ENCODE results near the gene PLXDC2.
"Not testable (repeated sequence)": the region's sequence is repeated elsewhere in the genome, so short reads cannot be mapped to it uniquely, and the experiment has no call there.

The PLXDC2 gene

GRCh38 chr10:19986591-19986990, 170.4 kb downstream of the PLXDC2 start:
- no peak for DNase-seq

- no peak for DNase-seq
These were observed 171.7 kb downstream of the PLXDC2 start for GRCh38 chr10:19987931-19988330.

GRCh38 chr10:19993714-19994315, 177.6 kb downstream of the PLXDC2 start:
- no peak for DNase-seq

DNA sequence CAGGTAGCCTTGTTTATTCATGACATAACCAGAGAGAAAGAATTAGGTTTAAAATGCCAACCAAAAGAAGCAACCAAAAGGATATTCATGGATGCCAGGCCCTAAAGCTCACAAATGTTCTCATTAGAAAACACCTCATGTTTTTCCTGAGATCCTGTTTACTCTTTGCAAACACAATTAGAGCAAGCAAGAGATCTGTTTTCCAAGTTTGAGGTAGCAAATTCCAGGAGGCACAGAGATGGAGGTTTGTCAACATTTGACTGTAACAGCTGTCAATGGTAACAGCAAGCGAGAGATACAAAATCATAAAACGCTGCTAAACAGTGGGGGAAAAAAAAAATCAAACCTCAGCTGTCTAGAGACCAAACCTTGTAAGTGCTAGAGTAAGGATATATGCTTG, 182.2 kb downstream of the PLXDC2 start:
- DNase-seq: no peak

DNA sequence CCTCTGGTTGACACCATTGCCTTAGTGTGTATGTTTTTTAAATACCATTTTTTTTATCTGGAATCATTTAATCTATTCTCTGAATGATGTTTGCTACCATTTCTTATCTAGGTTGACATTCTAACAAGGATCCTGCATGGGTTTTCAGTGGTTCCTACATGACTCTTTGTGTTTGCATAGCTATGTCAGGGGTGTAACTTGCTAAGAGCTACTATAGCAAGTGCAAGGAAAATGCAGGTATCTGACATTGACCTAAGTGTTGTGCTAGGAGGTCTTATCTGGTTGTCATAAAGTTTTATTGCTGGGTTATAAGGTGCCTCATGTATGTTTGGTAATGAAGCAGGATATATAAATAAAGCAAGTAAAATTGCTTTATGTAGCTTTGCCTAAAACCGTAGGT, 183.2 kb downstream of the PLXDC2 start:
- DNase-seq: no peak

GRCh38 chr10:20002026-20002425, 185.8 kb downstream of the PLXDC2 start:
- not testable (repeated sequence) for DNase-seq

GRCh38 chr10:20002657-20003056, 186.4 kb downstream of the PLXDC2 start:
- no peak for DNase-seq

DNA sequence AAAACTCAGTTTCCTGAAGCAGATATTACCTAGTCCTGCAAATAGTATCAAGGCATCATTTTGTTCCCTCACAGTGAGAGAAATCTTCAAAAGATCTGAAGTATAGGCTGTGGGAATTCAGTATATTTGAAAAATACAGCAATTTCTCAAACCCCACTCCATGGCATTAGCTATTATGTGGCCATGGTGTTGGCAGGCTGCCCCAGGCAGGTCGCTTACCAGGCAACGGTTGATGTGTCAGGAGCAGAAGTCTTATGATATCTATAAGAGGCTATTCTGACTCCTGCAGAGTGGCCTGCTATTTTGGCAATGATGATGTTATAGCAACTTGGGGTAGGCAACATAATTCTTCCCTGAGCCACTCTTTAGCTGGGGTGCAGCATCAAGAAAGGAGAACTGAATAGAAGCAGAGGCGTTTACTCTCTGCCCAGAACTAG, 187.9 kb downstream of the PLXDC2 start:
- DNase-seq: peak; percentile 88

DNA sequence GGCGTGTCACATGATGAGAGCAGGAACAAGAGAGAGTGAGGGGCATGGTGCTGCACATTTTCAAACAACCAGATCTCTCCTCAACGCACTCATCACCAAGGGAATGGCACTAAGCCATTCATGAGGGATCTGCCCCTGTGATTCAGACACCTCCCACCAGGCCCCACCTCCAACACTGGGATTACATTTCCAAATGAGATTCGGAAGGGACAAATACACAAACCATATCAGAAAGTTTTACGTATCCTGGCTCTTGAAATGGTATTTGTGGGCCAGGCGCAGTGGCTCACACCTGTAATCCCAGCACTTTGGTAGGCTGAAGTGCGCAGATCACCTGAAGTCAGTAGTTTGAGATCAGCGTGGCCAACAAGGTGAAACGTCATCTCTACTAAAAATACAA, 189.4 kb downstream of the PLXDC2 start:
- no peak for DNase-seq

GRCh38 chr10:20006169-20006870, 190.1 kb downstream of the PLXDC2 start:
- DNase-seq: no peak

- no peak for DNase-seq
These were observed 191.2 kb downstream of the PLXDC2 start for GRCh38 chr10:20007426-20007825.

DNA sequence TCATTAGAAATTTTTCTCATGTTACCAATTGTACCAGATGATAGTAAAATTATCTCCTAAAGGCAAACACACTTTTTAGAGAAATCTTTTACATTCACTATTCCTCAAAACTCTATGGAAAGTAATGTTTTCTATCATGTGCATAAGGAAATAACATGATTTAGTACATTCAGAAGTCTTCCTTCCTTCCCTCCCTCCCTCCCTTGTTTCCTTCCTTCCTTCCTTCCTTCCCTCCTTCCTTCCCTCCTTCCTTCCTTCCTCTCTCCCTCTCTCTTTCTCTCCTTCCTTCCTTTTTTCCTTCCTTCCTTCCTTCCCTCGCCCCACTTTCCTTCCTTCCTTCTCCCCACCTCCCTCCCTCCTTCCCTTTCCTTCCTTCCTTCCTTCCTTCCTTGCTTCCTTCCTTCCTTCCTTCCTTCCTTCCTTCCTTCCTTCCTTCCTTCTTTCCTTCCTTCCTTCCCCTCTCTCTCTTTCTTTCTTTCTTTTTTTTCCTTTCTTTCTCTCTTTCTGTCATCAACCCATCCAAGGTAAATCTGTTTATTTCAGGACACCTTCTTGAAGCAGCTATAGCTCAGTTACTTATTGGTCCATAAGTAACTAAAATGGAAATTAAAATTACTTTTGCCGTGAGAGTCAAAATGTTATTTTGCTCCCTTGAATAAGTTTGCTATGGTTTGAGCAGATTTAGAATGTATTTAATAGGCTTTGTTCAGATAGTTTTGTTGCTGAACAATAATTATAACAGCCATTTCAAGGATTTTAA, 197.9 kb downstream of the PLXDC2 start:
- DNase-seq: no peak

DNA sequence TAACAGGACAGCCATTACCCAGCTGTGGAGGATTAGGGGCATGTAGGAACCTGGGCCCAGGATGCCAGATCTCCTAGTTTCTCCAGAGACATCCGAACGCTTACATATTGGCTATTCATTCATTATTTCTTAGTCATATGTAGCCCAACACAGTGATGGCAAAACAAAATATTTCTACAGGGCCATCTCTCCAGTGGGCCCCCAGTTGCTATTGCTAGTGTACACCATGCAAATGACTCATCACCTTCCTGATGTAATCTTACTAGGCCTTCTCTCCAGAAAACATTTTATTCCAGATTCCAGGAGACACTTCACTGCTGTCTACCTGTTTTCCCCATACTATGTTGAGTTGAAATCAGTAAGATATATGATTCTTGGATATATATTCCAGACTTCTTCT, 201.7 kb downstream of the PLXDC2 start:
- DNase-seq: no peak

GRCh38 chr10:20020677-20021076, 204.4 kb downstream of the PLXDC2 start:
- DNase-seq: no peak

GRCh38 chr10:20029523-20029922, 213.3 kb downstream of the PLXDC2 start:
- no peak for DNase-seq

DNA sequence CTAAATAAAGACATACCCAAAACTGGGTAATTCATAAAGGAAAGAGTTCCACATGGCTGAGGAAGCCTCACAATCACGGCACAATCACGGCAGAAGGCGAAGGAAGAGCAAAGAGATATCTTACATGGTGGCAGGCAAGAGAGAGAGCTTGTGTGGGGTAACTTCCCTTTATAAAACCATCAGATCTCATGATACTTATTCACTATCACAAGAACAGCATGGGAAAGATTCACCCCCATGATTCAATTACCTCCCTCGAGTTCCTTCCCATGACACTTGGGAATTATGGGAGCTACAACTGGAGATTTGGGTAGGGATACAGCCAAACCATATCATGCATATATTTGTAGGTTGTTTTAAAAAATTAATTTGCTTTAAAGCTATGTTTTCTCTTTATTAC, 217.2 kb downstream of the PLXDC2 start:
- no peak for DNase-seq

DNA sequence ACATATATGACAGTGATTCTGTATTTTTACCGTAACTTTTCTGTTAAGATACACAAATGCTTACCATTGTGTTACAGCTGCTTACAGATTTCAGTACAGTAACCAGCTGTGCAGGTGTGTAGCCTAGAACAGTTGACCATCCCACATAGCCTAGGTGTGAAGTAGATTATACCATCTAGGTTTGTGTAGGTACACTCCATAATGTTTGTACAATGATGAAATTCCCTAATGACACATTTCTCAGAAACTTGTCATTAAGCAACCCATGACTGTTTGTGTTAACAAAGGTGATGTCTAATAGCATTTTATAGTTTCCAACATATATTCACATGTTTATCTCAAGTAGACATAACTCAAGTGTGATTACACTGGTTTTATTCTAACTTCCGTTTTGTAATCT, 218.5 kb downstream of the PLXDC2 start:
- DNase-seq: no peak

- no peak for DNase-seq
These were observed 223.8 kb downstream of the PLXDC2 start for GRCh38 chr10:20040012-20040411.

DNA sequence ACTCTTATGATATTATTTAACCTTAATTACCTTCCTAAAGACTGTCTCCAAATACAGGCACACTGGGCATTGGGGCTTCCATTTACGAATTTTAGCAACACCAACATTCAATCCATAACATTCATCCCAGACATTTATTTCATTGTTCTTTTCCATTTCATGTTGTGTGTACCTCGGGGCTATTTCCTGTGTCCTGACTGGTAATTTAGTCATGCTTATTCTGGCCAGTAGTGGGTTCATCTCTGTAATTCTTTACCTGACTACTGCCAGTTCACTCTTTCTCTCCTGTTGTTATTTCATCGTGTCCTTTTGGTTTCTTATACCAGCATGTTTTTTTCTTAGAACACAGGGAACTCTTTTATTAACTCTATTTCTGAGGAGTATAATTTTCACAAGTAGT, 225.7 kb downstream of the PLXDC2 start:
- DNase-seq: no peak

DNA sequence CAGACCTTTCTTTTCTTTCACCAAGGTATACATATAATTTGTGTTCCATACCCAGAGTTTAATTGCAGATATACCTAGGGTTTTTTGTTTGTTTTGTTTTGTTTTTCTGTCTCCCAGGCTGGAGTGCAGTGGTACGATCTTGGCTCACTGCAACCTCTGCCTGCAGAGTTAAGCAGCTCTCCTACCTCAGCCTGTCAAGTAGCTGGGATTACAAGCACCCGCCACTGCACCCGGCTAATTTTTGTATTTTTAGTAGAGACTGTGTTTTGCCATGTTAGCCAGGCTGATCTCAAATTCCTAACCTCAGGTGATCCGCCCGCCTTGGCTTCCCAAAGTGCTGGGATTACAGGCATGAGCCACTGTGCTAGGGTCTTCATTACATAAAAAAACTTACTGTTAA, 228.9 kb downstream of the PLXDC2 start:
- DNase-seq: not testable (repeated sequence)

- no peak for DNase-seq
These were observed 231.9 kb downstream of the PLXDC2 start for GRCh38 chr10:20048161-20048560.

- DNase-seq: no peak
These were observed 241.9 kb downstream of the PLXDC2 start for GRCh38 chr10:20058135-20058534.

GRCh38 chr10:20059084-20059835, 243.0 kb downstream of the PLXDC2 start:
- no peak for DNase-seq

All from RPMI8226 (cell line).